ENCODE results near the gene CASKIN2. TPM values are rescaled to one million over a fixed set of nuclear protein-coding genes. Genes with fewer than 3 reads are reported as not detected.
A peak's percentile ranks its signal among the peaks of the same experiment; 100 is the strongest.

Gene CASKIN2
- total and polyA plus RNA-seq, 2 of the 4 experiments (the other 2 are of a cell fraction): 2.9 to 6.9 TPM

GRCh38 chr17:75517297-75517865 is 2.0 kb upstream of the CASKIN2 start:
- dilution Hi-C loops (cut with HindIII; ENCODE audit: low sequenced_read_pairs, unreplicated experiment): no loop called here
- Histone ChIP-seq H3K79me1 (ENCODE audit: low read depth in 1 of 2, low read length in 2 of 2) (peaks cover 26 to 42% of the 10 kb centered on the region in 2 experiments), H4K8ac (ENCODE audit: low read depth in 2 of 2, low read length in 2 of 2) (peak overlapping the region in 1 of 2 experiments; percentile 26; a peak in 1 of 4 replicates), H3K4ac (ENCODE audit: low read depth, low read length) (peak overlapping the region; percentile 4; the same call in 1 of the 2 replicates), H4K20me1 (ENCODE audit: insufficient read depth, low read length) (peaks cover 15% of the 10 kb centered on the region), H3K9me3 (ENCODE audit: control insufficient read depth, insufficient read depth, low read length) (no peaks in the 10 kb centered on the region), H3K4me1 (ENCODE audit: control insufficient read depth, insufficient read depth, low read length) (0 out of 2 replicates have a peak, but pooled peaks cover 4% of the 10 kb centered on the region), H3K9ac (ENCODE audit: low read depth, low read length) (peak overlapping the region; percentile 37), H3K18ac (ENCODE audit: low read depth, low read length) (no peak overlapping the region), H4K91ac (ENCODE audit: insufficient read depth, low read depth, low read length) (no peak overlapping the region), H2BK20ac (ENCODE audit: low read depth, low read length) (no peak overlapping the region), H3K14ac (replicated peaks; ENCODE audit: low read depth, low read length) (0 out of 2 replicates have a peak overlapping the region, but pooled peaks have one; percentile 14), H3K36me3 (ENCODE audit: control insufficient read depth, insufficient read depth, low read length) (peaks cover 7% of the 10 kb centered on the region; the same call in 1 of the 2 replicates), H3K4me3 (ENCODE audit: insufficient read depth, low read depth, low read length) (peak overlapping the region; percentile 82), H3K9me1 (ENCODE audit: insufficient read depth, low read length) (peaks cover 8% of the 10 kb centered on the region; the same call in 1 of the 2 replicates), H3K4me2 (ENCODE audit: low read depth, low read length) (peak overlapping the region; percentile 90), H2AFZ (replicated peaks; ENCODE audit: low read length, poor library complexity) (peak overlapping the region; percentile 99), H3K56ac (ENCODE audit: extremely low read depth, insufficient read depth, low read length) (no peak overlapping the region), H4K5ac (ENCODE audit: low read depth, low read length) (no peak overlapping the region), H3K27me3 (ENCODE audit: control insufficient read depth, insufficient read depth, low read length) (no peaks in the 10 kb centered on the region), H2BK5ac (ENCODE audit: low read depth, low read length, poor library complexity, severe bottlenecking) (no peak overlapping the region), H2AK9ac (replicated peaks; ENCODE audit: low read depth, low read length, poor library complexity) (peak overlapping the region; percentile 80), H2BK120ac (ENCODE audit: low read depth, low read length) (no peak overlapping the region), H2AK5ac (ENCODE audit: low read depth, low read length) (no peak overlapping the region), H2BK15ac (ENCODE audit: low read depth, low read length) (no peak overlapping the region), H3K23ac (ENCODE audit: low read depth, low read length) (peak overlapping the region; percentile 76; the same call in 1 of the 2 replicates), H3K27ac (ENCODE audit: insufficient read depth, low read length) (no peak overlapping the region; the same call in 1 of the 2 replicates)
- no TSS peak for BruUV-seq (replicated peaks)
- ChIA-PET CTCF (interaction anchor here (0.9 to 1.1 kb wide), 2 partner anchors 115 to 231 kb away, joined by 3 read pairs; no protein-coding TSS in a partner anchor), POLR2A (ENCODE audit: unreplicated experiment) (no interaction called here)
- ATAC-seq (ENCODE audit: low read depth) (no peak), DNase-seq (no peak)
- intact Hi-C loops (cut with micrococcal nuclease): loop anchor here (2.0 to 10.0 kb wide), 4 partner anchors 71 to 243 kb away; partner anchors contain the start of genes MIF4GD and SMIM5
- WGBS, 2 experiments (ENCODE audit: extremely low coverage in 2 of 2, insufficient read length in 1 of 2): 0% methylated on average over 2 of the region's 10 CpGs; no CpG with 5 or more reads in 1 of the 2 experiments
- in situ Hi-C loops (cut with MboI; ENCODE audit: low sequenced_read_pairs): no loop called here
- no peak for TF ChIP-seq RCOR1 (IDR thresholded peaks at IDR 0.05; ENCODE audit: insufficient replicate concordance, low read length)
- TF ChIP-seq POLR2A (IDR thresholded peaks at IDR 0.05; ENCODE audit: low read depth, low read length): no peak
- no peak for TF ChIP-seq RAD21 (IDR thresholded peaks at IDR 0.05; ENCODE audit: low read length)
- no peak for TF ChIP-seq RFX5 (IDR thresholded peaks at IDR 0.05; ENCODE audit: low read depth, low read length)
- TF ChIP-seq MXI1 (IDR thresholded peaks at IDR 0.05; ENCODE audit: borderline replicate concordance, low read depth, low read length): no peak
- TF ChIP-seq SMC3 (IDR thresholded peaks at IDR 0.05; ENCODE audit: low read depth, low read length): no peak
- no peak for TF ChIP-seq CEBPB (IDR thresholded peaks at IDR 0.05; ENCODE audit: low read depth, low read length)
- no peak for TF ChIP-seq FOS (IDR thresholded peaks at IDR 0.05; ENCODE audit: low read depth, low read length)
- TF ChIP-seq MAZ (IDR thresholded peaks at IDR 0.05; ENCODE audit: borderline replicate concordance, low read depth, low read length): no peak
- TF ChIP-seq BHLHE40 (IDR thresholded peaks at IDR 0.05; ENCODE audit: low read depth, low read length): no peak
- no peak for TF ChIP-seq CHD1 (IDR thresholded peaks at IDR 0.05; ENCODE audit: low read depth, low read length)
- TF ChIP-seq USF2 (IDR thresholded peaks at IDR 0.05; ENCODE audit: low read depth, low read length): no peak
- TF ChIP-seq NFE2L2 (IDR thresholded peaks at IDR 0.05; ENCODE audit: low read depth, low read length): no peak
- no peak for TF ChIP-seq MAFK (IDR thresholded peaks at IDR 0.05; ENCODE audit: low read depth, low read length)
- TF ChIP-seq, protein P1, sequence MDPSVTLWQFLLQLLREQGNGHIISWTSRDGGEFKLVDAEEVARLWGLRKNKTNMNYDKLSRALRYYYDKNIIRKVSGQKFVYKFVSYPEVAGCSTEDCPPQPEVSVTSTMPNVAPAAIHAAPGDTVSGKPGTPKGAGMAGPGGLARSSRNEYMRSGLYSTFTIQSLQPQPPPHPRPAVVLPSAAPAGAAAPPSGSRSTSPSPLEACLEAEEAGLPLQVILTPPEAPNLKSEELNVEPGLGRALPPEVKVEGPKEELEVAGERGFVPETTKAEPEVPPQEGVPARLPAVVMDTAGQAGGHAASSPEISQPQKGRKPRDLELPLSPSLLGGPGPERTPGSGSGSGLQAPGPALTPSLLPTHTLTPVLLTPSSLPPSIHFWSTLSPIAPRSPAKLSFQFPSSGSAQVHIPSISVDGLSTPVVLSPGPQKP (IDR thresholded peaks at IDR 0.05; ENCODE audit: borderline replicate concordance, low read depth, low read length): no peak

Measured in IMR-90 (cell line).